K562 (cell line): Measurements from ENCODE around the gene ACER3. TPM values are rescaled to one million over a fixed set of nuclear protein-coding genes. Genes with fewer than 3 reads are reported as not detected.
A peak's percentile ranks its signal among the peaks of the same experiment; 100 is the strongest.

Source experiments
- ATAC-seq: fragments of 200-7000 bp; cut with Tn5 transposase; 3 replicates; pipeline ENCODE4 v1.9.1; 2020; ENCODE audit warnings: moderate library complexity
- BruUV-seq: library from RNA; stranded (reverse); fragments of 400-500 nt; replicated peaks from 2 replicates; lab custom pipeline; 2021; lab: Mats Ljungman, UMichigan
- CTCF ChIA-PET: fragments of 300-600 bp; formaldehyde crosslinking; extraction: SDS; loops from one replicate; lab custom pipeline; 2021; ENCODE audit warnings: low intra/inter-chr PET ratio; lab: Yijun Ruan, JAX
- POLR2A ChIA-PET: fragments of 300-600, 350-650 bp; sonication (Branson Sonifier 250); formaldehyde crosslinking; extraction: SDS; loops from one replicate; lab custom pipeline; 2021; ENCODE audit warnings: antibody characterized with exemption, inconsistent platforms; lab: Yijun Ruan, JAX
- DNase-seq, 4 experiments: peaks; one replicate each; pipeline versions ENCODE4 v3.0.0 to v3.0.0-alpha.2; 2011 to 2018; ENCODE audit warnings: low spot score in 3 of 4, mixed read lengths in 3 of 4; ENCODE audit errors: extremely low read depth in 1 of 4
- FAIRE-seq: peaks from 2 replicates; lab custom pipeline; 2011; peaks lifted over from hg19 to GRCh38; lab: Jason Lieb, UNC
- H2AFZ ChIP-seq: 2 replicates; pipeline ENCODE4 v1.6.0; 2011; ENCODE audit warnings: low read depth, low read length, control low read depth, inconsistent platforms
- H3K27ac ChIP-seq: fragments of 200-600 bp; 3 replicates; pipeline ENCODE4 v1.8.0; 2011; ENCODE audit warnings: low read depth, mild to moderate bottlenecking, control low read depth, inconsistent platforms, low read length, moderate library complexity, mixed read lengths; ENCODE audit errors: extremely low read depth
- H3K27me3 ChIP-seq, 2 experiments: fragments of 300-600 bp in 1 of 2; 2 replicates in 1 of 2; 3 replicates in 1 of 2; pipeline versions ENCODE4 v1.6.0 to v1.8.0; 2011; ENCODE audit warnings: inconsistent platforms in 2 of 2, low read length in 2 of 2, mild to moderate bottlenecking in 1 of 2, mixed read lengths in 1 of 2, moderate library complexity in 1 of 2; ENCODE audit not compliant: control insufficient read depth in 2 of 2, insufficient read depth in 2 of 2
- H3K36me3 ChIP-seq: fragments of 300-600 bp; 3 replicates; pipeline ENCODE4 v1.8.0; 2011; ENCODE audit warnings: mild to moderate bottlenecking, low read length, inconsistent platforms; ENCODE audit not compliant: control insufficient read depth, insufficient read depth
- H3K4me1 ChIP-seq, 2 experiments: fragments of 200-600 bp in 1 of 2; replicated peaks in 1 of 2; 2 replicates in 1 of 2; 3 replicates in 1 of 2; pipeline versions ENCODE4 v1.5.1 to v1.8.0; 2011; ENCODE audit warnings: inconsistent platforms in 2 of 2, low read length in 2 of 2, mild to moderate bottlenecking in 1 of 2, mixed read lengths in 1 of 2, moderate library complexity in 1 of 2; ENCODE audit not compliant: control insufficient read depth in 2 of 2, insufficient read depth in 2 of 2
- H3K4me2 ChIP-seq: 2 replicates; pipeline ENCODE4 v1.6.1; 2011; ENCODE audit warnings: low read length, control low read depth, inconsistent platforms, mixed read lengths; ENCODE audit not compliant: insufficient read depth
- H3K4me3 ChIP-seq: fragments of 200-600 bp; sonication (generic), shearing (Covaris generic); 2 replicates; pipeline ENCODE4 v1.5.1; 2016; ENCODE audit warnings: control low read depth, inconsistent platforms
- H3K79me2 ChIP-seq: fragments of 200-600 bp; 3 replicates; pipeline ENCODE4 v1.8.0; 2011; ENCODE audit warnings: low read length, inconsistent platforms; ENCODE audit not compliant: control insufficient read depth, insufficient read depth
- H3K9ac ChIP-seq, 2 experiments: 2 replicates each; pipeline versions ENCODE4 v1.6.0 to v1.6.1; 2011; ENCODE audit warnings: low read depth in 2 of 2, low read length in 2 of 2, control low read depth in 1 of 2, inconsistent platforms in 1 of 2, mild to moderate bottlenecking in 1 of 2, mixed read lengths in 1 of 2; ENCODE audit not compliant: insufficient read depth in 1 of 2
- H3K9me1 ChIP-seq: one replicate; pipeline ENCODE4 v1.6.0; 2011; ENCODE audit warnings: inconsistent platforms, mild to moderate bottlenecking, low read length, moderate library complexity; ENCODE audit not compliant: control insufficient read depth, insufficient read depth
- H3K9me3 ChIP-seq: replicated peaks from 2 replicates; pipeline ENCODE4 v1.5.1; 2011; ENCODE audit warnings: low read depth, low read length, inconsistent platforms; ENCODE audit not compliant: control insufficient read depth, insufficient read depth
- H4K20me1 ChIP-seq: replicated peaks from 2 replicates; pipeline ENCODE4 v1.6.1; 2011; ENCODE audit warnings: low read length, inconsistent platforms, mixed read lengths; ENCODE audit not compliant: control insufficient read depth, insufficient read depth
- CBX1 ChIP-seq: sonication (generic); IDR thresholded peaks from 2 replicates; pipeline ENCODE4 v1.6.1; 2016; ENCODE audit warnings: antibody characterized with exemption, low read depth, mild to moderate bottlenecking
- E2F3 ChIP-seq: fragments of 250-450 bp; sonication (Bioruptor Pico); IDR thresholded peaks from 2 replicates; pipeline ENCODE4 v1.4.0; 2020; ENCODE audit warnings: mild to moderate bottlenecking
- GABPB2 ChIP-seq: fragments of 250-450 bp; sonication (Bioruptor Pico); conservative IDR thresholded peaks from 2 replicates; pipeline ENCODE4 v1.5.1; 2021; ENCODE audit warnings: mild to moderate bottlenecking
- GTF2F1 ChIP-seq: IDR thresholded peaks from 2 replicates; pipeline ENCODE4 v1.6.1; 2011; ENCODE audit warnings: low read depth, low read length, improper control_type of control experiment
- HLTF ChIP-seq: fragments of 450-650 bp; IDR thresholded peaks from 2 replicates; pipeline ENCODE4 v1.6.1; 2016
- IRF2 ChIP-seq: sonication (generic); formaldehyde crosslinking; IDR thresholded peaks from 2 replicates; pipeline ENCODE4 v1.8.1; 2022; ENCODE audit warnings: mild to moderate bottlenecking, missing genetic modification reagents
- KDM4B ChIP-seq, 2 experiments: fragments of 450-650 bp in 1 of 2; sonication (generic) in 1 of 2; IDR thresholded peaks; 2 replicates each; pipeline ENCODE4 v1.6.1; 2016 to 2017; ENCODE audit warnings: borderline replicate concordance in 2 of 2, antibody characterized with exemption in 1 of 2, low read depth in 1 of 2, mild to moderate bottlenecking in 1 of 2
- KDM5B ChIP-seq: fragments of 200-600 bp; sonication (generic); IDR thresholded peaks from 2 replicates; pipeline ENCODE4 v1.6.1; 2012; ENCODE audit warnings: low read depth, mild to moderate bottlenecking, moderate library complexity, low read length, control low read depth, inconsistent platforms; ENCODE audit not compliant: insufficient replicate concordance
- MIER1 ChIP-seq: fragments of 450-650 bp; IDR thresholded peaks from 2 replicates; pipeline ENCODE4 v1.6.1; 2016; ENCODE audit warnings: antibody characterized with exemption, mild to moderate bottlenecking, low read depth
- POLR2AphosphoS2 ChIP-seq: IDR thresholded peaks from 2 replicates; pipeline ENCODE4 v1.6.1; 2012; ENCODE audit warnings: low read length, improper control_type of control experiment
- RBM39 ChIP-seq: fragments of 200-400 bp; formaldehyde crosslinking; optimal IDR thresholded peaks from 2 replicates; pipeline ENCODE3; 2018; ENCODE audit warnings: low read depth, low read length
- ZBTB26 ChIP-seq: fragments of 450-650 bp; formaldehyde crosslinking; IDR thresholded peaks from 2 replicates; pipeline ENCODE4 v1.4.0; 2022; ENCODE audit warnings: missing genetic modification characterization
- ZFP30 ChIP-seq: fragments of 250-450 bp; sonication (Bioruptor Pico); IDR thresholded peaks from 2 replicates; pipeline ENCODE4 v1.8.0; 2022; ENCODE audit warnings: moderate library complexity, mild to moderate bottlenecking, inconsistent platforms, borderline replicate concordance
- ZFPM2 ChIP-seq: fragments of 250-450 bp; sonication (Bioruptor Pico); IDR thresholded peaks from 2 replicates; pipeline ENCODE4 v1.5.1; 2022; ENCODE audit warnings: mild to moderate bottlenecking
- ZNF277 ChIP-seq: fragments of 250-450 bp; sonication (Bioruptor Pico); IDR thresholded peaks from 2 replicates; pipeline ENCODE4 v1.8.0; 2022; ENCODE audit warnings: inconsistent platforms, mild to moderate bottlenecking, moderate library complexity, borderline replicate concordance
- ZNF436 ChIP-seq: fragments of 250-450, 450-650 bp; sonication (Bioruptor Pico); formaldehyde crosslinking; IDR thresholded peaks from 2 replicates; pipeline ENCODE4 v1.7.0; 2020; ENCODE audit warnings: mild to moderate bottlenecking
- ZNF449 ChIP-seq: fragments of 250-450 bp; sonication (Bioruptor Pico); IDR thresholded peaks from 2 replicates; pipeline ENCODE4 v1.8.0; 2022; ENCODE audit warnings: moderate library complexity, mild to moderate bottlenecking, inconsistent platforms
- ZNF75A ChIP-seq: fragments of 450-650 bp; formaldehyde crosslinking; IDR thresholded peaks from 2 replicates; pipeline ENCODE4 v1.4.0; 2020; ENCODE audit warnings: mild to moderate bottlenecking
- WGBS: fragments of 100-300 bp; shearing (Covaris generic); methylation state at CpG from one replicate; pipeline ENCODE4 v1.1.6; 2016; ENCODE audit warnings: low coverage, mixed read lengths; ENCODE audit not compliant: insufficient coverage; ENCODE audit errors: missing lambda C conversion rate; 5-methylcytosine and 5-hydroxymethylcytosine counted together
- in situ Hi-C: fragments of 300-500 bp; cut with MboI; formaldehyde crosslinking; loops from 4 replicates; pipeline ENCODE4 v1.15.0; 2018; ENCODE audit warnings: inconsistent platforms, mixed read lengths
- intact Hi-C: fragments of 100-400 bp; cut with micrococcal nuclease; formaldehyde crosslinking; loops from 2 replicates; pipeline ENCODE4 v1.14.2; 2022
- polyA plus RNA-seq, 8 experiments: library from polyadenylated mRNA; depleted of rRNA in 4 of 8; stranded (reverse) in 5 of 8; unstranded in 3 of 8; fragments of >200 nt; fragmentation: Nextera tagmentation in 2 of 8; fragmentation: Illumina TruSeq in 1 of 8; extraction: Ambion mirVana in 2 of 8; extraction: Trizol in 1 of 8; gene quantifications; 2 replicates each; pipeline versions ENCODE4 v1.2.1 to v1.2.3, GENCODE V29; 2011 to 2014; ENCODE audit warnings: inconsistent platforms in 1 of 8, missing spikeins in 1 of 8
- total RNA-seq, 7 experiments: library from RNA; depleted of rRNA in 6 of 7; stranded (reverse); fragments of >200 nt in 6 of 7; fragmentation: Illumina TruSeq in 2 of 7; extraction: Trizol in 2 of 7; gene quantifications; 2 replicates each; pipeline versions ENCODE4 v1.2.1 to v1.2.3, GENCODE V29; 2011 to 2021; ENCODE audit warnings: low replicate concordance in 1 of 7
- TF ChIP-seq, protein P1 (sequence below): fragments of 450-650 bp; IDR thresholded peaks from 2 replicates; pipeline ENCODE4 v1.6.1; 2016

Gene ACER3
- total and polyA plus RNA-seq, 9 of the 15 experiments (the other 6 are each of a cell fraction or from before 2014, with no cell fraction given): 2.0 to 23.8 (median 9.5) TPM

DNA sequence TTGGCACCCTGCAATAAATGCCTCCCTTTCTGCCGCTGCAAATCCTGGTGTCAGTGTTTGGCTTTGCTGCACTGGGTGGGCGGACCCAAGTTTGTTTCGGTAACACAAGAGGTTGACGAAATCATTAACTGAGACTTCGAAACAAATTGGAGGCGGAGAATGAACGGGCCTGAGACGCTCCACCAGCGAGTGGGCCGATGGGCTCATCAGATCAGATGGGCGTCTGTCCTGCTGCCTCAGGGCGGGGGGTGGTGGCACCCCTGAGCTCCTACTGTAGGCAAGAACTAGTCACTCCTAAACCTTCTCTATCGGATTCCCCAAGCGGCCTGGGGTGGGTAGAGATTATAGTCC is 205.1 kb downstream of the ACER3 start:
- Histone ChIP-seq H3K36me3 (no peaks in the 10 kb centered on the region), H3K9ac (peak overlapping the region in 1 of 2 experiments; percentile 86; a peak in 2 of 4 replicates), H4K20me1 (peaks cover 4% of the 10 kb centered on the region; the same call in 1 of the 2 replicates), H3K4me2 (peak overlapping the region; percentile 66; the same call in 1 of the 2 replicates), H3K27ac (no peak overlapping the region), H3K4me1 (peaks cover 4 to 22% of the 10 kb centered on the region in 2 experiments; a peak in 4 of 5 replicates), H3K79me2 (no peaks in the 10 kb centered on the region), H3K27me3 (peaks cover 2 to 34% of the 10 kb centered on the region in 2 experiments), H3K9me1 (no peaks in the 10 kb centered on the region), H3K9me3 (no peaks in the 10 kb centered on the region; the same call in 1 of the 2 replicates), H3K4me3 (no peak overlapping the region), H2AFZ (peak overlapping the region; percentile 78; the same call in 1 of the 2 replicates)
- no TSS peak for BruUV-seq
- no peak for TF ChIP-seq IRF2 (CRISPR knock-in tag)
- no peak for TF ChIP-seq HLTF
- no peak for TF ChIP-seq ZFPM2 (CRISPR knock-in tag)
- no peak for TF ChIP-seq E2F3 (CRISPR knock-in tag)
- TF ChIP-seq, protein P1, sequence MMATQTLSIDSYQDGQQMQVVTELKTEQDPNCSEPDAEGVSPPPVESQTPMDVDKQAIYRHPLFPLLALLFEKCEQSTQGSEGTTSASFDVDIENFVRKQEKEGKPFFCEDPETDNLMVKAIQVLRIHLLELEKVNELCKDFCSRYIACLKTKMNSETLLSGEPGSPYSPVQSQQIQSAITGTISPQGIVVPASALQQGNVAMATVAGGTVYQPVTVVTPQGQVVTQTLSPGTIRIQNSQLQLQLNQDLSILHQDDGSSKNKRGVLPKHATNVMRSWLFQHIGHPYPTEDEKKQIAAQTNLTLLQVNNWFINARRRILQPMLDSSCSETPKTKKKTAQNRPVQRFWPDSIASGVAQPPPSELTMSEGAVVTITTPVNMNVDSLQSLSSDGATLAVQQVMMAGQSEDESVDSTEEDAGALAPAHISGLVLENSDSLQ: no peak
- no peak for TF ChIP-seq ZNF75A (CRISPR knock-in tag)
- TF ChIP-seq ZNF277 (CRISPR knock-in tag): no peak
- no peak for TF ChIP-seq KDM5B
- TF ChIP-seq MIER1: no peak
- no peak for TF ChIP-seq ZNF449
- no peak for TF ChIP-seq ZBTB26
- TF ChIP-seq POLR2AphosphoS2: no peak
- TF ChIP-seq ZNF436 (CRISPR knock-in tag): no peak
- no peak for TF ChIP-seq ZFP30 (CRISPR knock-in tag)
- no peak for TF ChIP-seq RBM39
- TF ChIP-seq CBX1: no peak
- TF ChIP-seq GTF2F1: no peak
- TF ChIP-seq KDM4B (IDR thresholded peaks at IDR 0.05; ENCODE audit: borderline replicate concordance in 2 of 2, low read depth in 1 of 2): no peak
- no peak for TF ChIP-seq GABPB2 (CRISPR knock-in tag)
- DNase-seq: no peak
- intact Hi-C loops (no loop called here), in situ Hi-C loops (no loop called here)
- ChIA-PET POLR2A (interaction anchor here (0.7 to 1.0 kb wide), 2 partner anchors 13 to 18 kb away, joined by 3 to 4 read pairs; no protein-coding TSS in a partner anchor), CTCF (interaction anchor here (1.0 kb wide), 1 partner anchor 17 kb away, joined by 4 read pairs; no protein-coding TSS in a partner anchor)
- FAIRE-seq: no peak
- no peak for ATAC-seq
- 64% methylated on average over 14 of the region's 14 CpGs for WGBS
